Measurements from ENCODE around the gene DAAM2.

- no peak for TF ChIP-seq CTCF (conservative IDR thresholded peaks at IDR 0.05; ENCODE audit: low read length)
- no peak for TF ChIP-seq EZH2phosphoT487 (IDR thresholded peaks at IDR 0.05; ENCODE audit: borderline replicate concordance)
Measured at GRCh38 chr6:39801456-39802251, 9.5 kb downstream of the DAAM2 start.

All from Loucy (cell line).